BJ (cell line): ENCODE results near the gene TGFA. TPM values are rescaled to one million over a fixed set of nuclear protein-coding genes. Genes with fewer than 3 reads are reported as not detected.

Experiments used
- CTCF ChIA-PET: fragments of 350-600 bp; formaldehyde crosslinking; extraction: SDS; loops from one replicate; lab custom pipeline; 2021; ENCODE audit warnings: antibody characterized with exemption, inconsistent platforms; lab: Yijun Ruan, JAX
- POLR2A ChIA-PET: fragments of 300-600 bp; sonication (Branson Sonifier 250); formaldehyde crosslinking; extraction: SDS; loops from one replicate; lab custom pipeline; 2021; ENCODE audit warnings: antibody characterized with exemption; lab: Charles Lee
- DNase-seq: peaks from one replicate; pipeline ENCODE4 v3.0.0-alpha.2; 2011; ENCODE audit warnings: low read depth
- H3K27me3 ChIP-seq: 2 replicates; pipeline ENCODE4 v1.6.0; 2011; ENCODE audit warnings: low read length; ENCODE audit not compliant: control insufficient read depth, insufficient read depth
- H3K36me3 ChIP-seq: 2 replicates; pipeline ENCODE4 v1.5.1; 2011; ENCODE audit warnings: low read length; ENCODE audit not compliant: control insufficient read depth, insufficient read depth
- H3K4me3 ChIP-seq: 2 replicates; pipeline ENCODE4 v1.5.1; 2011; ENCODE audit warnings: low read depth, mild to moderate bottlenecking, control low read depth, low read length
- polyA plus RNA-seq: library from polyadenylated mRNA; depleted of rRNA; stranded (reverse); fragments of >200 nt; gene quantifications from 2 replicates; pipeline ENCODE4 v1.2.3, GENCODE V29; 2011
- TF ChIP-seq, protein P1 (sequence below): IDR thresholded peaks from 2 replicates; pipeline ENCODE4 v1.5.1; 2011; ENCODE audit warnings: low read depth, mild to moderate bottlenecking, control low read depth, inconsistent platforms, low read length, moderate library complexity; ENCODE audit not compliant: insufficient read depth

The TGFA gene
- polyA plus RNA-seq, 1 experiment, result 0.13 TPM

DNA sequence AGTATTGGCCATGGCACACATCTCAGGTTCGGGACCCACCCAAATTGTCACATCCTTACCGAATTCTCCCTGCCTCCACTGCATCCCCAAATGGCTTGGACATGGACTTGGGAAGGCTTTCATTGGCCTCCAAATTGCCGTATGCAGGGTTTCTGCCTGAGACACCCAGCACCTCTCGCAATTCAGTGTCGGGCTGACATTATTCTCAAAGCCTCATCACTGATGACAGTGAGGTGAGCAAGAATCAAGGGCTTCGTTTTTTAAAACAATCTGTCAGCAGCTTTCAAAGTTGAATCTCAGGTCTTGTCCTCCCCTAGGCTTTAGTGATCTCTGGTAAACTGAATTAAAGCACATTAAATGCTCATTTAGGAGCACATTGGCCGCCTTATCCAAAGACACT is 29.5 kb upstream of the TGFA start:
- CTCF ChIA-PET, result interaction anchor here (1.2 kb wide), 1 partner anchor 13 kb away, joined by 3 read pairs; no protein-coding TSS in a partner anchor
- TF ChIP-seq, protein P1, sequence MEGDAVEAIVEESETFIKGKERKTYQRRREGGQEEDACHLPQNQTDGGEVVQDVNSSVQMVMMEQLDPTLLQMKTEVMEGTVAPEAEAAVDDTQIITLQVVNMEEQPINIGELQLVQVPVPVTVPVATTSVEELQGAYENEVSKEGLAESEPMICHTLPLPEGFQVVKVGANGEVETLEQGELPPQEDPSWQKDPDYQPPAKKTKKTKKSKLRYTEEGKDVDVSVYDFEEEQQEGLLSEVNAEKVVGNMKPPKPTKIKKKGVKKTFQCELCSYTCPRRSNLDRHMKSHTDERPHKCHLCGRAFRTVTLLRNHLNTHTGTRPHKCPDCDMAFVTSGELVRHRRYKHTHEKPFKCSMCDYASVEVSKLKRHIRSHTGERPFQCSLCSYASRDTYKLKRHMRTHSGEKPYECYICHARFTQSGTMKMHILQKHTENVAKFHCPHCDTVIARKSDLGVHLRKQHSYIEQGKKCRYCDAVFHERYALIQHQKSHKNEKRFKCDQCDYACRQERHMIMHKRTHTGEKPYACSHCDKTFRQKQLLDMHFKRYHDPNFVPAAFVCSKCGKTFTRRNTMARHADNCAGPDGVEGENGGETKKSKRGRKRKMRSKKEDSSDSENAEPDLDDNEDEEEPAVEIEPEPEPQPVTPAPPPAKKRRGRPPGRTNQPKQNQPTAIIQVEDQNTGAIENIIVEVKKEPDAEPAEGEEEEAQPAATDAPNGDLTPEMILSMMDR, result no peak
- no peak overlapping the region for H3K4me3 ChIP-seq
- POLR2A ChIA-PET, result no interaction called here
- H3K27me3 ChIP-seq, result peaks cover 8% of the 10 kb centered on the region
- no peak for DNase-seq
- no peaks in the 10 kb centered on the region for H3K36me3 ChIP-seq

DNA sequence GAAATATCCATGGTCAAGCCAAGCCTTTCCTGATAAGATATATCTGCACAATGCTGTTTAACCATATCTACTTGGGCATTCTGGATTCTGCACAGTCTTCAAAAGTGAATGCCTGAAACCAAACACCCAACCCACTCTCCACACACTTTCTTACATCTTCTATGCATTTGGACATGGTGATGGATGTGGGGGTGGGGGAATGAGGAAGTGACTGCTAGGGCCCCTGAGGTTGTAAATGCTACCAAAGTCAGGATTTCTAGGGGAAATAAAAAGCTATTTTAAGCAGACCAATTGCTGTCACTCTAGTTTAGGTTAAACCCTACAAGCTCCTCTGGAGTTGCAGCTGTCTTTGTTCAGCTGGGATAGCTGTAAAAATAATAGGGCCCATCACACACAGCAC is 26.7 kb upstream of the TGFA start:
- TF ChIP-seq, protein P1, result no peak
- no peak overlapping the region for H3K4me3 ChIP-seq
- POLR2A ChIA-PET, result no interaction called here
- H3K36me3 ChIP-seq, result no peaks in the 10 kb centered on the region
- DNase-seq, result no peak
- H3K27me3 ChIP-seq, result peaks cover 8% of the 10 kb centered on the region
- CTCF ChIA-PET, result interaction anchor here (1.3 kb wide), 1 partner anchor 37 kb away, joined by 4 read pairs; no protein-coding TSS in a partner anchor

DNA sequence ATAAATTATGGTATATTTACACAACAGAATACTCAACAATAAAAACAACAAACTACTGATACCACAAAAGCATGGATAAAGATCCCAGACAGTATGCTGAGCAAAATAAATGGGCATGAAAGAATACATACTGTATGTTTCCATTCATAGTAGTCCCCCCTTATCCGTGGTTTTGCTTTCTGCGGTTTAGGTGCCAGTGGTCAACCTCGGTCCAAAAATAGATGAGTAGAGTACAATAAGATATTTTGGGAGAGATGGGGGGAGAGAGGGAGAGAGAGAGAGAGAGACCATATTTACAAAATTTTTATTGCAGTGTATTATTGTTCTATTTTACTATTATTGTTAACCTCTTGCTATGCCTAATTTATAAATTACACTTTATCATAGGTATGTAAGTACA is 21.0 kb upstream of the TGFA start:
- DNase-seq, result no peak
- H3K27me3 ChIP-seq, result no peaks in the 10 kb centered on the region; the same call in 1 of the 2 replicates
- CTCF ChIA-PET, result interaction anchor here (0.6 to 1.3 kb wide), 2 partner anchors 9 to 30 kb away, joined by 3 read pairs; no protein-coding TSS in a partner anchor

DNA sequence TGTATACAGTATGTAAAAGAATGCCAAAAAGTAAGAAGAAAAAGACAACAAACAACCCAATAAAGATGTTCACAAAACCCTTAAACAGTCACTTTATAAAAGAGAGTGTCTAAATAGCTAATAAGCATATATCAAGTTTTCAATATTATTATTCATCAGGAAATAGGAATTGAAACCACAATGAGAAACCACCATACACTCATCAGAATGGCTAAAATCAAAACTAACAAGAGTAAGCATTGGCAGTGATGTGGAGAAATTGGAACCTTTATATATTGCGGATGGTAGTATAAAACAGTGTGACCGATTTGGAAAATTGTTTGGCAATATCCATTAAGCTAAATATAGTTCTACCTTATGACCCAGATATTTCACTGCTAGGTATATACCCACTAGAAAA is 20.5 kb upstream of the TGFA start:
- TF ChIP-seq, protein P1, result no peak
- Histone ChIP-seq H3K27me3 (no peaks in the 10 kb centered on the region; the same call in 1 of the 2 replicates), H3K36me3 (no peaks in the 10 kb centered on the region), H3K4me3 (no peak overlapping the region)
- no peak for DNase-seq
- CTCF ChIA-PET, result interaction anchor here (0.8 to 1.3 kb wide), 2 partner anchors 8 to 65 kb away, joined by 3 read pairs; no protein-coding TSS in a partner anchor
- POLR2A ChIA-PET, result no interaction called here

More for the DNA sequence above, 21.0 kb upstream of the TGFA start:
- Histone ChIP-seq H3K4me3 (no peak overlapping the region), H3K36me3 (no peaks in the 10 kb centered on the region)
- TF ChIP-seq, protein P1, result no peak
- POLR2A ChIA-PET, result no interaction called here

DNA sequence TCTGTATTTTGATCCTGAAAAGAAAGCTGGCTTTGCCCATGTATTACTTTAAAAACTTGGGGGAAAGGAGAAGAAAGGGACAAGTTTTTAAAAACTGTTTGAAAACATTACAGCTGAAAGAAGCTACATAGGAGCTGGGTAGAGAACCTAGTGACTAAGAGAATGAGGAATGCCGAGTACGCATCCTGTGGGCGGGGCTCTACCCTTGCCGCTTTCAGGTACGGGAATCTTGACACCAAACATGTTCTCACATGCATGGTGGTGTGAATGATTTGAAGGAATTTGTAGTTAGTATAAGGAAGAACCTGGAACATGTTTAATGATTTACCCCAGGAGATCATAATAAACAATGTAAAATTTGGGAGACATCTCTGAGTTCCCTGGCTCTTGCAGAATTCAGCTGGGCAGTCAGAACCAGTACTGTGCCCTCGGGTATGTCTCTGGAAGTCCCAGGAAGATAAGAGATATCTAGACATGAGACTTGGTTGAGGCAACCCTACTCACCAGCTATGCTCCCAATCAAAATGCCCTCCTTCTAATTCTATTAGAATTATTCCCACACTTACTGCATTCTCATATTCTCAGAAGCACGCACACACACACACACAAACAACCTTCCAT is 16.5 kb upstream of the TGFA start:
- DNase-seq, result no peak
- TF ChIP-seq, protein P1, result no peak
- Histone ChIP-seq H3K36me3 (no peaks in the 10 kb centered on the region), H3K4me3 (no peak overlapping the region), H3K27me3 (no peaks in the 10 kb centered on the region)
- POLR2A ChIA-PET, result no interaction called here
- CTCF ChIA-PET, result interaction anchor here (1.2 to 1.6 kb wide), 3 partner anchors 13 to 230 kb away, joined by 3 to 5 read pairs (median 3); no protein-coding TSS in a partner anchor
